Measurements from ENCODE around the gene PABPN1.

The PABPN1 gene

GRCh38 chr14:23358042-23358441, 36.8 kb downstream of the PABPN1 start:
- no peak for DNase-seq (ENCODE audit: low spot score)

DNA sequence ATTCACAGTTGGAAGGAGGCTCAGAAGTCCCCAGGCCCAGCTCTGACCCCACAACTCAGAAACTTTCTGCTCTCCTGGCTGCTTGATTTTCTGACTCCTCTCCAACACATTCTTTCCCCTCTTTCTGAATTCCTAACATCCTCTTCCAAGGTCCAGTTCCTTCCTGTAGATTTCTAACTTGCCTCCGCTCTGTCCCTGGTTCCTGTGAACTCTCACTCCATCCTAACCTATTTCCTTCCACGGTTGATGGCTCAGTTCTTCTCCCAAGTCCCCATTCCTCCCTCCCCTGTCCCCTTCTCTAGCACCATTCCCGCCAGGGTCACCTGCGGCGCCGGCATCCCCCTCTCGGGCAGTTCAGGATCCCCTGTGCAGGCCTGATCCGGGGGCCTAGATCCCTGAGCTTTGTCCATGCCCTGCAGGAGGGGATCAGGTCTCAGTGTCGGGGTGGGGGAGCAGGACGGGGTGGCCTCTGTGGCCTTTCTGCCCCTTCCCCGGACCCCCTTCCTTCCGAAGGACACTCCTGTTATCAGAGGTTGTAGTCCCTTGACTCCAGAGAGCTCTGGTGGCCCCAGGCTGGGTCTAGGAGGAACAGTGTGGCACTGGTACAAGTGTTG, 37.4 kb downstream of the PABPN1 start:
- DNase-seq (ENCODE audit: low spot score), result peak; percentile 36

- DNase-seq (ENCODE audit: low spot score), result peak; percentile 40
These were observed 37.9 kb downstream of the PABPN1 start for GRCh38 chr14:23359167-23359626.

- DNase-seq (ENCODE audit: low spot score), result no peak
These were observed 38.6 kb downstream of the PABPN1 start for GRCh38 chr14:23359722-23360447.

- DNase-seq (ENCODE audit: low spot score), result no peak
These were observed 39.2 kb downstream of the PABPN1 start for GRCh38 chr14:23360496-23360895.

GRCh38 chr14:23361320-23361719, 40.1 kb downstream of the PABPN1 start:
- DNase-seq (ENCODE audit: low spot score), result no peak

DNA sequence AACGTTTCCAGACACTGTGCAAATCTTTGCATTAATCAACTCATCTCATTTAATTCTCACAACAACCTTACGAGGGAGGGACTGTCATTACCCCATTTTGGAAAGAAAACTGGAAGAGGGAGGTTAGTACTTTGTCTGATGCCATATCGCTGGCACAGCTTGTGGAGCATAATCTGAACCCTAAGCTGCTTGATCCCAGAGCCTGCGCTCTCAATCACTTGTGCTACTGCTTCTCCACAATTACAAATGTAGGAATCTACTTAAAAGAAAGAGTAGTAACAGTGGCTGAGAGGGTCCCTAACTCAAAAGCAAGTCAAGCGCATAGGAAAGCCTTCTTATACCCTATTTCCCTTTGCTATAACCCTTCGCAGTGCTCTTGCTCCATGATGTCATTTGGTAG, 40.5 kb downstream of the PABPN1 start:
- no peak for DNase-seq (ENCODE audit: low spot score)

GRCh38 chr14:23362200-23362599, 40.9 kb downstream of the PABPN1 start:
- DNase-seq (ENCODE audit: low spot score), result no peak

DNA sequence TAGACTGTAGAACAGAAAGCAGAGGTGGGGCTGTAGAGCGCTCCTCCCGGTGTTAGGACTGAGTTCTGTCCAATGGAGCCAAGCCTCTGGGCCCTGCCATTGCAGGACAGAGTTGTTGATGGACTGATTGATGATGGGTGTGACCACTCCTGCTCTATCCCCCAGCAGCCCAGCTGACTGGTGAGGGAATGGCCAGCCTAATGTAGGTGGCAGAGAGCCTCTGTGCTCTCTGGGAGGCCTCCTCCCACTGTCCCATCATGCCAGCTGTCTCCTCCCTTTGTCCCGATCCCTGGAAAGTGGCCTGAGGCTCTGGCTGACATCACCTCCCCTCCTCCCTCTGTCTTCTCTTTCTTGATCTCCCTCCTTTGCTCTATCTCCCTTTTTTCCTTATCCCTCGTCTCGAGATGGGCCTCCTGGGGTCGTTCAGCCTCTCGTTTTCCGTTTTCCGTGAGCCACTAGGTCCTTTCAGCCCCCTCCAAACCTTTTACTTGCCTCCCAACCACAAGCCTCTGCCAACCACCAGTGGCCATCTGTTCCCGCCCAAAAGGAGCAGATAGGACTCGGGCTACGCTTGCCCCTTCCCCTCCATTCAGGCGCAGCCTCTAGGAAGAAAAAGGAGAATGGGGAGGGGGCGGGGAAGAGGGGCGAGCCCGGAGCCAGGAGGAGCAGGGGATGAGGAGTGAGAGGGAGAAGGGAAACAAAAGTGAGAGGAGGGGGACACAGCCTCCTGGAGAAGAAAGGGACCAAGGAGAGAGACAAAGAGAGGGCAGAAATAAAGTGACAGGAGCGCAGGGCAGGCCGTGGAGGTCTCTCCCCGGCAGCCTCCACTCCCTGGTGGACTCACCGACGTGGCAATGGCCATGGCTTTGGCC, 43.1 kb downstream of the PABPN1 start:
- peak; percentile 69 for DNase-seq (ENCODE audit: low spot score)

DNA sequence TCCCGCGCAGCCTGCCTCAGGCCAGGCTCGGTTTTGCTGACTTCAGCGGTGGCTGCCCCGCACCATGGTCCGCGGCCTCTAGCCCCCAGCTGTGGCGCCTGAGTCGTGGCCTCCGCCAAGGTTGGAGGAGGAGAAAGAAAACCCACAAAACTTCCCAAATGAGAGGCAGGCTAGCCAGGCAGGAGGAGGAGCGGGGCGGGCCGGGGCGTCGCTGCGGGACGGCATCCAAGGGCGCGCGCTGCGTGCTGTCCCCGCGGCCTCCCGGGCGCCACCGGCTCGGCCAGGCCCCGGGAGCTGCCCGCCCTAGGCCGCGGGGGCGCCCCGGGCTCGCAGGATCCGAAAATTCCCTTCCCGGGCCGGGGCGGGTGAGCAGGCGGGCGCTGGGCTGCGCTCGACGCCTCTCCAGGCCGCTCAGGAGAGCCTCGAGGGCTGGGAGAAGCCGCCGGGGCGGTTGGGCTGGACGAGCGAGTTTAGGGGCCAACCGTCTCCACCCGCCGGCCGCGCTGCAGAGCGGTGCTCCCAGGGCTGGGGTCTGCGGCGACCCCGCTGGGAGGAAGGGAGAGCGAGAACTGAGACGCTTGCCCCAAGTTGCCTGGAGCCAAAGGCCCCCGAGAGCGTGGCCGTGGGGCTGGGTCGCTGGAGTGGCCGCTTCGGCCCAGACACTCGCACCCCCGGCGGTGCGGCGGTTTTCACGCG, 43.9 kb downstream of the PABPN1 start, which contains the start of gene EFS:
Gene EFS (minus strand): TSS at position 137 of the 696 bp plus-strand sequence. CDS start 147 bp downstream, outside the sequence.
- DNase-seq (ENCODE audit: low spot score), result peak; percentile 74

DNA sequence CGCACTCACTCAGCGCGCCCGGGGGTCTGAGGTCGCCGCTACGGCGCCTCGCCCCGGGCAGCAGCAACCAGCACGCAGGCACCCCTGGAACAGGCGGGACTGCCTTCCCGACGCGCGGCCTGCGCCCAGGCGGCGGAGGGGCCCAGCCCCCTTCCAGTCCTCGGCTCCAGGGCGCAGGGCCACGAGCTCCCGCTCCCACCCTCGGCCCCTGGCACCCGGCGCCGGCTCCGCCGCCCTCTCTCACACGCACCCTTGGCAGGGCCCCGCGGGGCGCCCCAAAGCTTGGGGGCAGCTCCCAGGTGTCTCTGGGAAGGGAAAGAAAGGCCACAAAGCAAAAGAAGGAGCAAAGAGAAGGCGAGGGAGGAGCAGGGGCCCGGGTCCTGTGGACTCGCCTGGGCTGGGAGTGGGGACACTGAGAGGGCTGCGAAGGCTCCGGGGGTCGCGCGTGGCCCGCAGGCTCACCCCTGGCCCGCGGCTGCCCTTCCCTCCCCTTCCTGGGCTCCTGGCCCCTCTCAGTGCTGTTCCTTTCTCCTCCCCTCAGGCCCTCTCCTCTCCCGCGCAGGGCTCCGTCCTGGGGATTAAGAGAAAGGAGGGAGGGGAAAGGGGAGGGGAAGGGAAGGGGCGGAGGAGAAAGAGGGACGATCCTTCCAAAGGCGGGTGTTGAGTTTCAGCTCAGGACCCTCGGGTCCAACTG, 44.6 kb downstream of the PABPN1 start:
- no peak for DNase-seq (ENCODE audit: low spot score)

GRCh38 chr14:23366426-23366921, 45.2 kb downstream of the PABPN1 start:
- DNase-seq (ENCODE audit: low spot score), result peak; percentile 96

DNA sequence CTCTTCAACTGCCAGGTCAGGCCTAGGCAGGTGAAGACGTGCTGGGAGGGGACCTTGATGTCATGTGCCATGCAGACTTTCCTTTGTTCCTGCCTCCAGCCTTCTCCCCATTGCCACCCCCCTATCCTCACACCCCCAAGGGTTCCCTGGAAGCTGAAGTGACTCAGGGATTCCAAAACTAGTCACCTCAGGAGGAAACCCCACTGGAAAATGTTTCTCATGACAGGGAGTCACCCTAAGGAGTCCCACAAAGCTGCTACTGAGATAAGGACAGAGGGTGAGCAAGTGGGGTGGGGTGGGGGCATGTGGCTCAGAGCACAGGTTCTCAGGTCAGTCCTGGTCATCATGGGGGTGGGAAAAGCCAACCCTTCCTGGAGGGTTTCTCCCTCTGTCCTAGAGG, 49.0 kb downstream of the PABPN1 start:
- no peak for DNase-seq (ENCODE audit: low spot score)

DNA sequence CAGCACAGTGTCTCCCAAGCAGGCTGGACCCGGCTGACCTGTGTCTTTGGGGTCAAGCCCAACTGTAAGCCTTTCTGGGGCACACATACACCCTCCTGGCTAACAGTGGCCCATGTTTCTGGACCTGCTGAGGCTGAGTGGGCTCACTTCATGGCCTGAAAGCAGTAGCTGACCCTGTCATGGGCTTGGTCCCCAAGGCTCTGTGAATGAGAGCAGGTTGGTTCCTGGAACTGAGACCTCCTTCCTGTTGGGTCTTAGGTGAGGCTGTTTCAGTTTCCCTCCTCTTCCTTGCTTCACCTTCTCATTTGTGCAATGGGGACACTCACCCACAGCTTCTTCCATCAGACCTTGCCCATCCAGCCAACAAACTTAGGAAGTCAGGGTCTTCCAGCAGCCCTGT, 50.6 kb downstream of the PABPN1 start:
- no peak for DNase-seq (ENCODE audit: low spot score)

DNA sequence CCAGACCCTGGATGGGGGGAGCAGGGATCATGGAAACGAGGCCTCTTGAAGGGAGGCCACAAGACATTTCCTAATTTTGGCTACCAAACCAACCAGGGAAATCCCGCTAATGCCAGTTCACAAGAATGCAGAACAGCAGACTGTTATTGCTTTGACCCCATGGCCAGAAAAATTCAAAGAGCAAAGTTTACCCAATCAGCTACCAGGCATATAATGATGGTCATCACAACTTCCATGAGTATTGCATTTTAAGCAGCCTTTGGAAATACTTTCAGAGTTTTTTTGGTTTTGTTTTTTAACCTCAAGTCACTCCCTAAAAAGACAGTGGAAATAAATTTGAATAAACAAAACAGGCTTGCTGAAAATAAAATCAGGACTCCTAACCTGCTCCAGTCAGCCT, 51.3 kb downstream of the PABPN1 start, which contains the start of gene IL25:
Gene IL25 (plus strand): TSS at position 301 of the 400 bp plus-strand sequence.
- no peak for DNase-seq (ENCODE audit: low spot score)

DNA sequence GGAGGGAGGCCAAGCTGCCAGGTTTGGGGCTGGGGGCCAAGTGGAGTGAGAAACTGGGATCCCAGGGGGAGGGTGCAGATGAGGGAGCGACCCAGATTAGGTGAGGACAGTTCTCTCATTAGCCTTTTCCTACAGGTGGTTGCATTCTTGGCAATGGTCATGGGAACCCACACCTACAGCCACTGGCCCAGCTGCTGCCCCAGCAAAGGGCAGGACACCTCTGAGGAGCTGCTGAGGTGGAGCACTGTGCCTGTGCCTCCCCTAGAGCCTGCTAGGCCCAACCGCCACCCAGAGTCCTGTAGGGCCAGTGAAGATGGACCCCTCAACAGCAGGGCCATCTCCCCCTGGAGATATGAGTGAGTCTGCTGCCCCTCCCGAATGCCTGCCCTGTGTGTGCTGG, 51.8 kb downstream of the PABPN1 start:
- DNase-seq (ENCODE audit: low spot score), result no peak

Data from ecto neural progenitor cell (in vitro differentiated cells).